ENCODE data around the gene LLGL2.

DNA sequence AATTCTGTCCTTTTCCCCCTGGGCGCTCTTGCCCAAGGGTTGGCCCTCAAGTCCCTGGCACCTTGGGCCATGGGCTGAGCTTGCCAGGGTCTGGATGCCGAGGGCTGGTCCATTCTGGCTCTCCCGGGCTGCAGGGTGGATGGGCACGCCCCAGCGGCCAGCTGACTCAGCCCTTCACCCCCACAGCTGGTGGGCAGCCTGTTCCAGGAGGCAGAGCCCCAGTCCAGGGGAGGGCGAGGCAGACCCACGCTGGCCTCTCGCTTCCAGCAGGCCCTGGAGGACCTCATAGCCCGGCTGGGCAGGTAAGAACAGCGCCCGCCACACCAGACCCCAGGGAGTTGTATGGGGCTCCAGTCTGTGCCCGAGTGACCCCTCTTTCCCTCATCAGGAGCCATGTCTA is 77.1 kb downstream of the LLGL2 start:
- TF ChIP-seq, protein P1, sequence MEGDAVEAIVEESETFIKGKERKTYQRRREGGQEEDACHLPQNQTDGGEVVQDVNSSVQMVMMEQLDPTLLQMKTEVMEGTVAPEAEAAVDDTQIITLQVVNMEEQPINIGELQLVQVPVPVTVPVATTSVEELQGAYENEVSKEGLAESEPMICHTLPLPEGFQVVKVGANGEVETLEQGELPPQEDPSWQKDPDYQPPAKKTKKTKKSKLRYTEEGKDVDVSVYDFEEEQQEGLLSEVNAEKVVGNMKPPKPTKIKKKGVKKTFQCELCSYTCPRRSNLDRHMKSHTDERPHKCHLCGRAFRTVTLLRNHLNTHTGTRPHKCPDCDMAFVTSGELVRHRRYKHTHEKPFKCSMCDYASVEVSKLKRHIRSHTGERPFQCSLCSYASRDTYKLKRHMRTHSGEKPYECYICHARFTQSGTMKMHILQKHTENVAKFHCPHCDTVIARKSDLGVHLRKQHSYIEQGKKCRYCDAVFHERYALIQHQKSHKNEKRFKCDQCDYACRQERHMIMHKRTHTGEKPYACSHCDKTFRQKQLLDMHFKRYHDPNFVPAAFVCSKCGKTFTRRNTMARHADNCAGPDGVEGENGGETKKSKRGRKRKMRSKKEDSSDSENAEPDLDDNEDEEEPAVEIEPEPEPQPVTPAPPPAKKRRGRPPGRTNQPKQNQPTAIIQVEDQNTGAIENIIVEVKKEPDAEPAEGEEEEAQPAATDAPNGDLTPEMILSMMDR (IDR thresholded peaks at IDR 0.05): no peak
- TF ChIP-seq POLR2A (IDR thresholded peaks at IDR 0.05): no peak
